Esophagus muscularis mucosa (tissue), 4 donors: Measurements from ENCODE around the gene HTR1D. TPM values are rescaled to one million over a fixed set of nuclear protein-coding genes. Genes with fewer than 3 reads are reported as not detected.

Source experiments
- DNase-seq: peaks from one replicate; pipeline ENCODE4 v3.0.0-alpha.2; 2017; ENCODE audit errors: extremely low spot score
- H3K27ac ChIP-seq, 4 donors: fragments of 200-600 bp; sonication (generic); replicated peaks in 1 of 4; 1 replicate in 3 of 4; 2 replicates in 1 of 4; pipeline ENCODE4 v1.5.1; 2016 to 2019; ENCODE audit warnings: mild to moderate bottlenecking in 1 of 4
- H3K27me3 ChIP-seq, 4 donors: fragments of 200-600 bp; sonication (generic); one replicate each; pipeline versions ENCODE4 v1.5.1 to v1.6.0; 2016 to 2019
- H3K36me3 ChIP-seq, 4 donors: fragments of 200-600 bp; sonication (generic); one replicate each; pipeline ENCODE4 v1.5.1; 2016 to 2019
- H3K4me1 ChIP-seq, 4 donors: fragments of 200-600 bp; sonication (generic); one replicate each; pipeline ENCODE4 v1.5.1; 2016 to 2019
- H3K4me3 ChIP-seq, 4 donors: fragments of 200-600 bp; sonication (generic); 1 replicate in 2 of 4; 2 replicates in 2 of 4; pipeline ENCODE4 v1.5.1; 2016 to 2019; ENCODE audit warnings: mild to moderate bottlenecking in 4 of 4, moderate library complexity in 1 of 4
- H3K9me3 ChIP-seq, 4 donors: fragments of 200-600 bp; sonication (generic); 1 replicate in 3 of 4; 2 replicates in 1 of 4; pipeline ENCODE4 v1.5.1; 2016 to 2019
- EP300 ChIP-seq: sonication (generic); formaldehyde crosslinking; IDR thresholded peaks from one replicate; pipeline ENCODE4 v1.6.1; 2017; ENCODE audit warnings: antibody characterized with exemption
- POLR2A ChIP-seq: fragments of 450-650 bp; IDR thresholded peaks from one replicate; pipeline ENCODE4 v1.6.1; 2017; ENCODE audit warnings: antibody characterized with exemption, moderate library complexity, mild to moderate bottlenecking, low read depth
- POLR2AphosphoS5 ChIP-seq, 2 donors: sonication (generic); formaldehyde crosslinking; IDR thresholded peaks; one replicate each; pipeline ENCODE4 v1.6.1; 2017; ENCODE audit warnings: antibody characterized with exemption in 2 of 2
- WGBS: methylation state at CpG from one replicate; pipeline ENCODE4 v1.1.5; 2018; 5-methylcytosine and 5-hydroxymethylcytosine counted together
- intact Hi-C: fragments of 100-400 bp; cut with DNase I; formaldehyde crosslinking; loops from one replicate; pipeline ENCODE4 v1.15.1; 2023
- total RNA-seq, 4 donors: library from RNA; depleted of rRNA; stranded (reverse); fragments of >200 nt; gene quantifications; one replicate each; pipeline versions ENCODE4 v1.1.0 to v1.2.1, GENCODE V29; 2016
- TF ChIP-seq, protein P1 (sequence below), 3 experiments: fragments of 200-600 bp in 2 of 3; fragments of 450-650 bp in 1 of 3; sonication (generic) in 2 of 3; IDR thresholded peaks; one replicate each; pipeline ENCODE4 v1.5.1; 2017 to 2019; ENCODE audit warnings: antibody characterized with exemption in 3 of 3, mild to moderate bottlenecking in 2 of 3, moderate library complexity in 1 of 3

HTR1D gene
- total RNA-seq, 4 donors from 2014 or later, result not detected

DNA sequence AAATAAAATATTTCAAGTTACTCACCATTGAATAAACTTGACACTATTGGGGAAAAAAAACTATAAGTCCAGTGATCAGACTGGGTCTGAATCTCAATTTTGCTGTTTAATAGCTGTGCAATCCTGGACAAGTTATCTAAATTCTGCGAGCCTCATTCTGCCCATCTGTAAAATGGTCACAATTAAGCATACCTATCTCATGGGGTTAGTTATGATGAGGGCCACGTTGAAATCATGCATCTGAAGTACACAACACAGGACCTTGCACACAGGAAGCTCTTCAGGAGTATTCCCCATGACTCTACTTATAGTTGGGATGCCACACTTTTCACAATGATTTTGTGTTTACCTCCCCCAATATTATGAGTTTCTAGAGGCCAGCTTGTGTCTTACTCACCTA, 3.8 kb upstream of the HTR1D start:
- Histone ChIP-seq H3K4me1 (peaks cover 11 to 17% (median 14%) of the 10 kb centered on the region in 4 donors), H3K9me3 (peaks cover 0 to 4% (median 0%) of the 10 kb centered on the region in 4 donors), H3K36me3 (no peaks in the 10 kb centered on the region), H3K27me3 (peaks cover 10 to 49% (median 14%) of the 10 kb centered on the region in 4 donors), H3K27ac (no peak overlapping the region), H3K4me3 (no peak overlapping the region)
- intact Hi-C loops, result no loop called here
- 78% methylated on average over 2 of the region's 2 CpGs for WGBS
- no peak for DNase-seq
- TF ChIP-seq, protein P1, sequence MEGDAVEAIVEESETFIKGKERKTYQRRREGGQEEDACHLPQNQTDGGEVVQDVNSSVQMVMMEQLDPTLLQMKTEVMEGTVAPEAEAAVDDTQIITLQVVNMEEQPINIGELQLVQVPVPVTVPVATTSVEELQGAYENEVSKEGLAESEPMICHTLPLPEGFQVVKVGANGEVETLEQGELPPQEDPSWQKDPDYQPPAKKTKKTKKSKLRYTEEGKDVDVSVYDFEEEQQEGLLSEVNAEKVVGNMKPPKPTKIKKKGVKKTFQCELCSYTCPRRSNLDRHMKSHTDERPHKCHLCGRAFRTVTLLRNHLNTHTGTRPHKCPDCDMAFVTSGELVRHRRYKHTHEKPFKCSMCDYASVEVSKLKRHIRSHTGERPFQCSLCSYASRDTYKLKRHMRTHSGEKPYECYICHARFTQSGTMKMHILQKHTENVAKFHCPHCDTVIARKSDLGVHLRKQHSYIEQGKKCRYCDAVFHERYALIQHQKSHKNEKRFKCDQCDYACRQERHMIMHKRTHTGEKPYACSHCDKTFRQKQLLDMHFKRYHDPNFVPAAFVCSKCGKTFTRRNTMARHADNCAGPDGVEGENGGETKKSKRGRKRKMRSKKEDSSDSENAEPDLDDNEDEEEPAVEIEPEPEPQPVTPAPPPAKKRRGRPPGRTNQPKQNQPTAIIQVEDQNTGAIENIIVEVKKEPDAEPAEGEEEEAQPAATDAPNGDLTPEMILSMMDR (IDR thresholded peaks at IDR 0.05), result no peak
- no peak for TF ChIP-seq POLR2A

DNA sequence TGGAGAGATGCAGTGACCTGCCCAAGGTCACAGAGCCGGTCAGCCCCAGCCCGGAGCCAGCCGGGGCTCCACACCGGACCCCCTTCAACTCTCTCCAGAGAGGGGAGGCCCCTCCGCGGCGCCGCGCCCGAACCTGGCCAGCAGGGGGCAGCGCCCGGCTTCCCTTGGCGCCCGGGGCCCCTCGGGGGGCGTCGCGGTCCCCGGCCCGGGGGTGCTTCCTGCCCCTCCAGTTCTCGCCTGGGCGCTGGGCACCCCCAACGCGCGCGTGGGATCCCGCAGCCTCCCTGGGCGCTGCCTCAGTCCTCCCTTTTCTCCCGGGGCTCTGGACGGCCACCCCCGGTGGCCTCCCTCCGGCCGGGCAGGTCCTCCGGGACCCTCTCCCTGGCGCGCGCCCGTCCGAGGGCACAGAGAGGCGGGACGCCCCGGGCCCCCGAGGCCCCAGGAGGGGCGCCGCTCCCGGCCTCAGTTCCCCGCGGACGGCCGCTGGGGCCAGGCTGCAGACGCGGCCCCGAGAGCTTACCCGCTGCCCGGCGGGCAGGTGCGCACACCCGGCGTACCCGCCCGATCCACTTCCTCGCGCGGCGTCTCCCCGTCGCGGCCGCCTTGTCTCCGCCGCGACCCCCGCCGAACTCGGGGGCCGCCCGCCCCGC, 406 bp downstream of the HTR1D start:
- H3K36me3 ChIP-seq, result no peaks in the 10 kb centered on the region

DNA sequence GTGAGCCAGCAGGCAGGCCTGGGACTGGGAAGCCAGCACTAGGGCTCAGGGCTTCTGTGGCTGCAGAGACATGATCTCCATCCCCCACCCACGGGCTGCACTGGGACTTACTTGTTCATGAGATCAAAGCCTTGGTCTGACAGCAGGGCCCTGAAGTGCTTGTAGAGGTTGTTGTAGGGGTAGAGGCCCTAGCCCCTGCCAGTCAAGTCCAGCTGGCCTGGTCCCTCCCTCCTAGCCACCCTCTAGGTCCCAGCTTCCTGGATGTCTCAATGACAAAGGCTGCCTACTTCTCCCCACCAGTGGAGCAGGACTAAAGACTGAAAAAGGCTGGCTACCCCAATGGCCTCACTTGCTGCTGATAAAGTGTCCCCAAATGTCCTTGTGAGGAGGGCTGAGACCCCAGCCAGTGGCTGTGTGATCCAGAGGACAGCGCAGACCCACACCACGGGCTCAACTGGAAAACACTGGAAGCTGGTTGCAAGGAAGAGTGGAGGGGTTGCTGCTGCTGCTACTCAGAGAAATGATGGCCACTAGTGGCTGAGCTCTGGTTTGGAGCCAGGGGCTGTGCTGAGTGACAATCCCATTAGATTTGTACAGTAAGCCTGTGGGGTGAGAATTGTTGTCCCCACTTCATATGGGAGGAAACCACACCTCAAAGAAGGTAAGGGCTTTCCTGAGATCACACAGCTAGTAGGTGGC, 1.4 kb downstream of the HTR1D start:
- H3K27ac ChIP-seq, result no peak overlapping the region
- no peak for DNase-seq

More for the DNA sequence above, 406 bp downstream of the HTR1D start:
- H3K27me3 ChIP-seq, result peaks cover 10 to 85% (median 23%) of the 10 kb centered on the region in 4 donors
- intact Hi-C loops, result no loop called here
- TF ChIP-seq, protein P1 (IDR thresholded peaks at IDR 0.05), result peak; percentile 25 to 57 (median 48)
- TF ChIP-seq POLR2AphosphoS5 (IDR thresholded peaks at IDR 0.05) (no peak), EP300 (no peak), POLR2A (no peak)
- H3K4me1 ChIP-seq, result peaks cover 11 to 15% (median 13%) of the 10 kb centered on the region in 4 donors
- no peak for DNase-seq
- H3K27ac ChIP-seq, result no peak overlapping the region
- peak overlapping the region; percentile 46 to 54 (median 52) for H3K4me3 ChIP-seq
- under 1% methylated on average over 30 of the region's 78 CpGs for whole genome bisulfite sequencing
- H3K9me3 ChIP-seq, result no peaks in the 10 kb centered on the region

DNA sequence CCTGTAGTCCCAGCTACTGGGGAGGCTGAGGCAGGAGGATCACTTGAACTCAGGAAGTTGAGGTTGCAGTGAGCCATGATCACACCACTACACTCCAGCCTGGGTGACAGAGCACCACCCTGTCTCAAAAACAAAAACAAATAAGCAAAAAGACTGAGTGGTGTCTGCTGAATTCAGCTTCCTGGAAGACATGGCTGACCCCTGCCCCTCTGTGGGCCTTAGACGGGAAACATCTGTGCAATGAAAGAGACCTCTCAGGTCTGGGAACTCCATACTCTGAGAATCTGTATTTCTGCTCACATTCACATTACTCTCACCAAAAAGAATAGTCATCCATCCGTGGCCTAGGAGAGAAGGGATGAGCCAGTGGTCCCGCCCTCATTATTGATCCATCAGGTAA, 2.0 kb downstream of the HTR1D start:
- no peak for DNase-seq
- Histone ChIP-seq H3K36me3 (no peaks in the 10 kb centered on the region), H3K4me1 (peaks cover 11 to 15% (median 13%) of the 10 kb centered on the region in 4 donors), H3K4me3 (no peak overlapping the region), H3K27ac (no peak overlapping the region), H3K9me3 (no peaks in the 10 kb centered on the region), H3K27me3 (peaks cover 10 to 95% (median 25%) of the 10 kb centered on the region in 4 donors)
- TF ChIP-seq POLR2A (no peak), POLR2AphosphoS5 (IDR thresholded peaks at IDR 0.05) (no peak), EP300 (no peak)
- TF ChIP-seq, protein P1 (IDR thresholded peaks at IDR 0.05), result no peak
- 90% methylated on average over 3 of the region's 3 CpGs for WGBS
- intact Hi-C loops, result no loop called here

More for the DNA sequence above, 1.4 kb downstream of the HTR1D start:
- Histone ChIP-seq H3K27me3 (peaks cover 10 to 91% (median 23%) of the 10 kb centered on the region in 4 donors), H3K9me3 (no peaks in the 10 kb centered on the region), H3K4me1 (peaks cover 11 to 15% (median 13%) of the 10 kb centered on the region in 4 donors), H3K36me3 (no peaks in the 10 kb centered on the region), H3K4me3 (no peak overlapping the region)
- 71% methylated on average over 2 of the region's 3 CpGs for WGBS
- intact Hi-C loops, result no loop called here
- TF ChIP-seq POLR2AphosphoS5 (IDR thresholded peaks at IDR 0.05), result no peak
- TF ChIP-seq POLR2A, result no peak
- TF ChIP-seq, protein P1 (IDR thresholded peaks at IDR 0.05), result no peak
- no peak for TF ChIP-seq EP300
